T47D (cell line): ENCODE data around the gene THBS4.
"Not testable (repeated sequence)": the region's sequence is repeated elsewhere in the genome, so short reads cannot be mapped to it uniquely, and the experiment has no call there.

Experiments used
- DNase-seq, 2 experiments: peaks; one replicate each; pipeline versions ENCODE4 v3.0.0 to v3.0.0-alpha.2; 2011 to 2012; ENCODE audit warnings: low read depth in 1 of 2, low spot score in 1 of 2
- JUND ChIP-seq: IDR thresholded peaks from 2 replicates; pipeline ENCODE4 v1.6.1; 2012; ENCODE audit warnings: low read depth
- in situ Hi-C: cut with HindIII; loops from 2 replicates; pipeline ENCODE4 v1.10.0; 2016; ENCODE audit warnings: low sequenced_read_pairs, low pct_unique_long_range_greater_than_20kb

Gene THBS4

GRCh38 chr5:80070338-80071056 lies 35.3 kb downstream of the THBS4 start:
- DNase-seq: no peak
- in situ Hi-C loops: no loop called here
- TF ChIP-seq JUND: no peak

GRCh38 chr5:80071510-80072021 lies 36.4 kb downstream of the THBS4 start:
- DNase-seq: no peak
- in situ Hi-C loops: no loop called here
- TF ChIP-seq JUND: no peak

DNA sequence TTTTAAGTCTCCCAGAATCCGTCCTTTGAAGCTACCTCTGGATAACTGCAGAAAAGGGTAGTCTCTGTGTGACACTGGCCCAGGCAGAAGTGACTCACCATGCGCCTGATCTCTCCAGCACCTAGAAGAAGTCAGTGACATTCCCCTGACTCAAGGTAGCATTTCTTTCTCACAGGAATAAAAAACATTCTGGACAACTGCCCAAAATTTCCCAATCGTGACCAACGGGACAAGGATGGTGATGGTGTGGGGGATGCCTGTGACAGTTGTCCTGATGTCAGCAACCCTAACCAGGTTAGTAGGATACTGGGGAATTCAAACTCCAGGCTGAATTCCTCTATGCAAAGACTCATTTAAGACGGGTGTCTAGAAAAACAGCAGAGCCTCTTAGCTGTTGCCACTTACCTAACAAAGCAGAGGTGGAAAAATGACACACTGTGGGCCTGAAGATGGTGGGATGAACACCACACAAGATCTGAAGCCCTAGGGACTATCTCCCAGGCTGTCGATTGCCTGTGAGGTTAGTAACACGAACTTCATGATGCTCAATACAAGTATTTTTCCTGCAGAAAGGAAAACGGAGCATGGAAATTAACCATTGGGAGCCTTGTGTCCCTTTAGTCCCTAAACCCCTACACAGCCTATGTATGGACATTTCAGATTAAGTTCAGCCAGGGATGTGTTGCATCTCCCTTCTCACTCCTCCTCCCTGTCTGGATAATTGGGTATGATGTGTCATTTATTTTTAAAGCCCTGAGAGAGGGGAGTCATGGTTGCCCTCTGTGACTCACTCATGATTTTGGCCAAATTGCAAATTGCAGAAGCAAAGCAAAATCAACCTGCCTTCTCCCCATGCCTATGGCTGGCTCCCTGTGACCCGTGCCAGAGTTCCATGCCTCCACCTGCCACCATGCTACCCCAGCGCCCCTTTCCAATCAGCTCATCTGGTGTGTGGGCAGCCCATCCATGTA lies 37.2 kb downstream of the THBS4 start:
- no peak for DNase-seq
- no peak for TF ChIP-seq JUND
- in situ Hi-C loops: no loop called here

DNA sequence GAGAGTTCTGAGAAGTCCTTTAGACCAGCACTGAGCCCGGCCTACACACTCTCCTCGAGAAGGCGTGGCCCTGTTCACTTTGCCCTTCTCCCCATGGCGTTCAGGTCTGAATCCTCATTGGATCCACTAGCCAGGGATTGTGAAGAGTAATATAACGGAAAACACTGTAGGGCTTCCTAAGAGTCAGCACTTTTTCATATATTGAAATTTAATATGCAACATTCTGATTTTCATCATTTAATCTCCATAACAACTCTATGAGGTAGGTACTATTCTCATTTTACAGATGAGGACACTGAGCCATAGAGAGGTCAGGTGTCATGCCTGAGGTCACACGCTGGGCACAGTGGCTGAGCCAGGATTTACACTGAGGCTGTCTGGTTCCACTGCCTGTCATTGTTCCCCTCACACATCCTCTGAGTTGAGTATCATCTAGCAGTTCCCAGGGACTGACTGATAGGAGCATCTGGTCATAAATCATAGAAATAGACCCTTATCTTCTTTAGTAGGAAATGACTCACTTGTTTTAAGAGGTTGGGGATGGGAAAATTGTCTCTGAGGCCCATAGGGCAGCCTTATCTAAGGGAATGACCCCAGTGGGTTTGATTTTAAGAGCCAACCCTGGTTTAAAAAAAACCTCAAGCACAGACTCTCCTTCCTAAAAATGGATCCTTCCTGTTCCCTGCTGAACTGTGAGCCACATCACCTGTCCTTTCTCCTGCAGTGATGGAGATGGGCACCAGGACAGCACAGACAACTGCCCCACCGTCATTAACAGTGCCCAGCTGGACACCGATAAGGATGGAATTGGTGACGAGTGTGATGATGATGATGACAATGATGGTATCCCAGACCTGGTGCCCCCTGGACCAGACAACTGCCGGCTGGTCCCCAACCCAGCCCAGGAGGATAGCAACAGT lies 41.2 kb downstream of the THBS4 start:
- TF ChIP-seq JUND: no peak
- DNase-seq: no peak
- in situ Hi-C loops: no loop called here

DNA sequence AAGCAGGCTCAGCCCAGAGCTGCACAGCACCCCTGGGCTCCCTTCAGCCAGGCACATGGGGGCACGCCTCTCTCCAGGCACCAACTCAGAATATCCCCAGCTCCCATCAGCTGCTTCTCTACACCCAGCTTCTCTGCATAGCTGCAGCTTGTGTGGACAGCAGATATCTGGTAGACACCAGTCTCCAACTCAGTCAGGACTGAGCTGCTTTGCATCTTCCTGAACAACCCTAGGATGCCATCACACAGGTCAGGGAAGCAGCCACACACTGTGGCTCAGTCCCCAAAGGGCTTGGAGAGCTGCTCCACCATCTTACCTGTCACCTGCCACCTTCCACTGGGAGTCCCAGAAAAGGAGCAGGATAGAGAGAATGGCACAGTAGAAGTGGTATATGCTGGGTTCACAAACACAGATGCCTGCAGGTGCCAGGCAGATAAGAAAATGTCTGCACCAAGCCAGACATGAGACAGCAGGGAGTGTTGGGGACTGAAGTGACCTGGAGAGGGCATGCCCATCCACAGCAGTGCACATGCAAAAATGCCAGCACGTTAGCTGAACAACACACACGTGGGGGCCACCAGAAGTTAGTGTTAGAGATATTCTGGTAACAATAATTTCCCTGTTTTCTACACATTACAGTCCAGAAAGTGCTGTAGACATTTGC lies 42.0 kb downstream of the THBS4 start:
- in situ Hi-C loops: no loop called here
- TF ChIP-seq JUND: no peak
- no peak for DNase-seq

DNA sequence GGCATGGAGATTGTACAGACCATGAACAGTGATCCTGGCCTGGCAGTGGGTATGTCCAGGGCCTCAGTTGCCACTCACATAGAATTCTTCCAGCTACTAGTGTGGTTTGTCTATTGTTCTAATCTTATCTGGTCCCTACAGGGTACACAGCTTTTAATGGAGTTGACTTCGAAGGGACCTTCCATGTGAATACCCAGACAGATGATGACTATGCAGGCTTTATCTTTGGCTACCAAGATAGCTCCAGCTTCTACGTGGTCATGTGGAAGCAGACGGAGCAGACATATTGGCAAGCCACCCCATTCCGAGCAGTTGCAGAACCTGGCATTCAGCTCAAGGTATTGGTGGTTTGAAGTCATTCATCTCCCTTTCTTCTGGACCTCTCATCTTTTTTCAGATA lies 43.8 kb downstream of the THBS4 start:
- in situ Hi-C loops: no loop called here
- TF ChIP-seq JUND: no peak
- DNase-seq: no peak

DNA sequence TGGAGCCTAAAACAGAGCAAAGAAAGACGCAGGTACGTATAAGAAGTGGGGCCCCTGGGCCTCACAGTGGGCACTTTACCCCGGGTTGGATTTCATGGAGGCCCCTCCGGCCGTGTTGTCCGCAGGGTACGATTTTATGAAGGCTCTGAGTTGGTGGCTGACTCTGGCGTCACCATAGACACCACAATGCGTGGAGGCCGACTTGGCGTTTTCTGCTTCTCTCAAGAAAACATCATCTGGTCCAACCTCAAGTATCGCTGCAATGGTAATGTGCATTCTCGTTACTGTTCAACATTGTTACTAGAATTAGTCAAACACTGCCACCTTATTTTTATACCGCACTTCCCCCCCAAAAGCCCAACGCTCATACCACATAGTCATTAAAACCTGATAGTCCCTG lies 47.1 kb downstream of the THBS4 start:
- in situ Hi-C loops: no loop called here
- TF ChIP-seq JUND: no peak
- no peak for DNase-seq

DNA sequence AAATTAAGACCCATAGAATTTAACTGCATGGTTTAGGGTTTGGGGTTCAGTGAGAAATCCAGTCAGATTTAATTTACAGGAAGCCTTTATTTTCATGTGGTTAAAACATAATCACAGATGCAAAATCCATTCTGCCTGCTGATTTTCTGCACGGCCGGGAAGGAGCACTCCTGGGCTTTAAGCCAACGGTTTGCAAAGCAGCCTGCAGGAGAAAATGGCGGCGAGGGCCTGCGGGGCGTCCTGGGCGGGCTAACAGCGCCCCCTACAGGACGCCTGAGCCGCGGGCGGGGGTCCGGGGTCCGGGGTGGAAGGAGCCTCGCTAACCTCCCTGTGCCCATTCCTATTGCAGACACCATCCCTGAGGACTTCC lies 47.6 kb downstream of the THBS4 start:
- DNase-seq: peak; percentile 59 to 77
- in situ Hi-C loops: no loop called here
- TF ChIP-seq JUND: no peak

DNA sequence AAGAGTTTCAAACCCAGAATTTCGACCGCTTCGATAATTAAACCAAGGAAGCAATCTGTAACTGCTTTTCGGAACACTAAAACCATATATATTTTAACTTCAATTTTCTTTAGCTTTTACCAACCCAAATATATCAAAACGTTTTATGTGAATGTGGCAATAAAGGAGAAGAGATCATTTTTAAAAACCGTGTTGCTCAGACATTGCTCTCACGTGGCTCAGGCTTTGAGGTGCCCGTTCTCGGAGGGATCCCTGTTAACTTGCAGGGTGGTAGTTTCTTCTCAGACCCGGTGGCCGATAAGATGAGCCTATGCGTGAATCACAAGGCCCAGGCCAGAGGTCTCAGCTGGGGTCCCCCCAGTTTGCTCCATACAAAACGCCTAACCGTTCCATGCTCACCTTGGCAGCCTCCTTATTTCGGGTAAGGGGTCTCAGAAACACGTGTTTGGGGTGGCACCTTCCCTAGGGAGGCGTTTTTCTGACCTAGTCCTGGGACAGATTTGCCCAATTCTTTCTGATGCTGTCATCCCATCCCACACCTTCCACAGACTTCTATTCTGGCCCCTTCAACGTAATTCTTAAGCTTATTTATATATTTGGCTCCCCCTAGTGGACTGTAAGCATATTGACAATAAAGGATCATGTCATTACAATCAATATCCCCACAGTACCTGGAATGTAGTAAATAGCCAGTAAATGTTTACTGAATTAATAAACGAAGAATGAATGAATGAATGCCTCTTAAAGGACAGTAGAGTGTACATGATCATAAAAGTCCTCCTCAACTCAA lies 48.1 kb downstream of the THBS4 start:
- DNase-seq: peak; percentile 78 to 82
- in situ Hi-C loops: no loop called here
- no peak for TF ChIP-seq JUND

GRCh38 chr5:80090884-80091166 lies 55.7 kb downstream of the THBS4 start:
- in situ Hi-C loops: no loop called here
- no peak for TF ChIP-seq JUND
- DNase-seq: peak in 1 of 2 experiments; percentile 14

DNA sequence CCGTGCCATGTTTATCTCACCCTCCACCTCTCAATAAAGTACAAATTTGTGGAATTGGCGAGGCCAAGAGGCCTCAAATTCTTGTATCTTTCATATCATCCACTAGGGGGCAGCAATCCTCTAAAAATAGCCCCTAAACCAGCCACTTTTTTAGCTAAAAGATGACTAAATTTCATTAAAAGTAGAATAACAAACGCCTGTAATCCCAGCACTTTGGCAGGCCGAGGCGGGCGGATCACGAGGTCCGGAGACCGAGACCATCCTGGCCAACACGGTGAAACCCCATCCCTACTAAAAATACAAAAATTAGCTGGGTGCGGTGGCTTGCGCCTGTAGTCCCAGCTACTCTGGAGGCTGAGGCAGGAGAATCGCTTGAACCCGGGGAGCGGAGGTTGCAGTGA lies 56.6 kb downstream of the THBS4 start:
- DNase-seq: peak; percentile 43 to 50
- in situ Hi-C loops: not testable (repeated sequence)
